NAMALWA (cell line): ENCODE measurements around the gene CHD6.
A peak's percentile ranks its signal among the peaks of the same experiment; 100 is the strongest.

ENCODE experiments used
- DNase-seq: peaks from one replicate; pipeline ENCODE4 v3.0.0-alpha.2; 2015; ENCODE audit warnings: low spot score

CHD6 gene

GRCh38 chr20:41587523-41587922 is 30.7 kb downstream of the CHD6 start:
- no peak for DNase-seq

- no peak for DNase-seq
Measured at GRCh38 chr20:41586772-41587171, 31.4 kb downstream of the CHD6 start.

- no peak for DNase-seq
Measured at GRCh38 chr20:41580350-41580749, 37.8 kb downstream of the CHD6 start.

GRCh38 chr20:41577129-41578009 is 40.8 kb downstream of the CHD6 start:
- DNase-seq, result no peak

GRCh38 chr20:41575412-41575811 is 42.8 kb downstream of the CHD6 start:
- DNase-seq, result no peak

- no peak for DNase-seq
Measured at GRCh38 chr20:41574802-41575389, 43.3 kb downstream of the CHD6 start.

GRCh38 chr20:41573955-41574354 is 44.2 kb downstream of the CHD6 start:
- DNase-seq, result no peak

- no peak for DNase-seq
Measured at GRCh38 chr20:41572010-41572572, 46.1 kb downstream of the CHD6 start.

GRCh38 chr20:41571006-41571405 is 47.2 kb downstream of the CHD6 start:
- no peak for DNase-seq

GRCh38 chr20:41570557-41570956 is 47.6 kb downstream of the CHD6 start:
- no peak for DNase-seq

GRCh38 chr20:41567615-41568014 is 50.6 kb downstream of the CHD6 start:
- DNase-seq, result no peak

GRCh38 chr20:41566896-41567527 is 51.2 kb downstream of the CHD6 start:
- no peak for DNase-seq

GRCh38 chr20:41563087-41563486 is 55.1 kb downstream of the CHD6 start:
- no peak for DNase-seq

- DNase-seq, result peak; percentile 48
Measured at GRCh38 chr20:41560970-41561369, 57.2 kb downstream of the CHD6 start.

GRCh38 chr20:41559658-41560057 is 58.5 kb downstream of the CHD6 start:
- no peak for DNase-seq

GRCh38 chr20:41553142-41553879 is 64.9 kb downstream of the CHD6 start:
- DNase-seq, result no peak

GRCh38 chr20:41552295-41553068 is 65.7 kb downstream of the CHD6 start:
- no peak for DNase-seq

- DNase-seq, result no peak
Measured at GRCh38 chr20:41551011-41551705, 67.0 kb downstream of the CHD6 start.

GRCh38 chr20:41547221-41547620 is 71.0 kb downstream of the CHD6 start:
- no peak for DNase-seq

GRCh38 chr20:41546535-41546934 is 71.6 kb downstream of the CHD6 start:
- no peak for DNase-seq

GRCh38 chr20:41544472-41544871 is 73.7 kb downstream of the CHD6 start:
- no peak for DNase-seq
